Small intestine (tissue), 7 donors: ENCODE results near the gene ADAM15. TPM values are rescaled to one million over a fixed set of nuclear protein-coding genes. Genes with fewer than 3 reads are reported as not detected.
A peak's percentile ranks its signal among the peaks of the same experiment; 100 is the strongest.

Experiments used
- DNase-seq, 2 donors: peaks; one replicate each; pipeline versions ENCODE4 v3.0.0 to v3.0.0-alpha.2; 2013
- FAIRE-seq: peaks from 2 replicates; lab custom pipeline; 2012; peaks lifted over from hg19 to GRCh38; lab: Jason Lieb, UNC
- H3K27ac ChIP-seq, 3 donors: one replicate each; pipeline ENCODE4 v1.5.1; 2013; ENCODE audit warnings: low read length in 2 of 3, mild to moderate bottlenecking in 2 of 3, control low read depth in 1 of 3, inconsistent platforms in 1 of 3, low read depth in 1 of 3, moderate library complexity in 1 of 3
- H3K27me3 ChIP-seq, 3 donors: one replicate each; pipeline ENCODE4 v1.6.1; 2013; ENCODE audit warnings: low read length in 3 of 3, inconsistent platforms in 1 of 3; ENCODE audit not compliant: control insufficient read depth in 3 of 3, insufficient read depth in 3 of 3
- H3K36me3 ChIP-seq, 3 donors: one replicate each; pipeline ENCODE4 v1.6.1; 2013; ENCODE audit warnings: low read length in 3 of 3, inconsistent platforms in 1 of 3, low read depth in 1 of 3, mild to moderate bottlenecking in 1 of 3, moderate library complexity in 1 of 3; ENCODE audit not compliant: control insufficient read depth in 3 of 3, insufficient read depth in 2 of 3
- H3K4me1 ChIP-seq, 3 donors: one replicate each; pipeline ENCODE4 v1.6.1; 2013; ENCODE audit warnings: low read length in 2 of 3, inconsistent platforms in 1 of 3, low read depth in 1 of 3, mild to moderate bottlenecking in 1 of 3, moderate library complexity in 1 of 3; ENCODE audit not compliant: control insufficient read depth in 3 of 3, insufficient read depth in 2 of 3
- H3K4me3 ChIP-seq, 3 donors: one replicate each; pipeline ENCODE4 v1.5.1; 2013; ENCODE audit warnings: low read length in 3 of 3, control low read depth in 1 of 3, inconsistent platforms in 1 of 3, low read depth in 1 of 3, mild to moderate bottlenecking in 1 of 3, moderate library complexity in 1 of 3
- H3K9me3 ChIP-seq, 2 donors: one replicate each; pipeline ENCODE4 v1.6.1; 2013; ENCODE audit warnings: low read depth in 1 of 2, low read length in 1 of 2; ENCODE audit not compliant: control insufficient read depth in 2 of 2, insufficient read depth in 1 of 2
- WGBS, 3 donors: extraction: QIAGEN DNeasy Blood & Tissue Kit; methylation state at CpG; one replicate each; pipeline ENCODE4 v1.1.7; 2013; 5-methylcytosine and 5-hydroxymethylcytosine counted together
- polyA plus RNA-seq, 4 donors: library from polyadenylated mRNA; stranded (reverse) in 3 of 4; unstranded in 1 of 4; fragments of 200-250 nt in 3 of 4; fragments of 120-200 nt in 1 of 4; gene quantifications; one replicate each; pipeline versions ENCODE4 v1.2.1 to v1.2.3, GENCODE V29; 2013
- donor health status: healthy with polysubstance abuse.
- donor health status: control.
- donor health status: control.
- donor health status: Bipolar disorder and iron deficiency.
- donor health status: healthy.

The ADAM15 gene
- polyA plus RNA-seq, 4 donors, result 24.9 to 206 (median 147) TPM

GRCh38 chr1:155093911-155094621, 43.0 kb downstream of the ADAM15 start:
- DNase-seq, result peak; percentile 60 to 68
- Histone ChIP-seq H3K27me3 (no peaks in the 10 kb centered on the region), H3K4me3 (no peak overlapping the region), H3K4me1 (peaks cover 0 to 14% (median 0%) of the 10 kb centered on the region in 3 donors), H3K9me3 (no peaks in the 10 kb centered on the region), H3K27ac (peak overlapping the region in 1 of 3 donors; percentile 47), H3K36me3 (no peaks in the 10 kb centered on the region)
- FAIRE-seq, result no peak
- 16 to 24% (median 18%) methylated on average over 13 of the region's 13 CpGs for WGBS, 3 donors

GRCh38 chr1:155094622-155094948, 43.5 kb downstream of the ADAM15 start:
- Histone ChIP-seq H3K9me3 (no peaks in the 10 kb centered on the region), H3K27ac (no peak overlapping the region)

DNA sequence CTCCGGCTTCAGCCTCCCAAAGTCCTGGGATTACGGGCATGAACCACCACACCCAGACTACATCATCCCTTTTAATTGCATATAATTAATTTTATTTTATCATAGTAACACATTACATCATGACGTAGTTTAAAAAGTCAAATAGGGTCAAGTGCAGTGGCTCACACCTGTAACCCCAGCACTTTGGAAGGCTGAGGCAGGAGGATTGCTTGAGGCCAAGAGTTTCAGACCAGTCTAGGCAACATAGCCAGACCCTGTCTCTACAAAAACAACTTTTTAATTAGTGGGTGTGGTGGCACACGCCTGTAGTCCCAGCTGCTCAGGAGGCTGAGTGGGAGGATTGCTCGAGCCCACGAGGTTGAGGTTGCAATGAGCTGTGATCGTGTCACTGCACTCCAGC, 48.2 kb downstream of the ADAM15 start:
- DNase-seq, result peak in 1 of 2 donors; percentile 79
- Histone ChIP-seq H3K27ac (no peak overlapping the region), H3K9me3 (no peaks in the 10 kb centered on the region), H3K4me3 (no peak overlapping the region), H3K4me1 (peaks cover 0 to 12% (median 0%) of the 10 kb centered on the region in 3 donors), H3K27me3 (no peaks in the 10 kb centered on the region), H3K36me3 (no peaks in the 10 kb centered on the region)
- WGBS, 3 donors, result 22 to 60% (median 35%) methylated on average over 7 of the region's 7 CpGs
- no peak for FAIRE-seq

More at GRCh38 chr1:155094622-155094948, 43.5 kb downstream of the ADAM15 start:
- no peak for FAIRE-seq
- WGBS, 3 donors, result 60 to 80% (median 68%) methylated on average over 2 of the region's 2 CpGs
- Histone ChIP-seq H3K4me1 (peaks cover 0 to 14% (median 0%) of the 10 kb centered on the region in 3 donors), H3K36me3 (no peaks in the 10 kb centered on the region), H3K4me3 (no peak overlapping the region), H3K27me3 (no peaks in the 10 kb centered on the region)
- DNase-seq, result no peak

- H3K27ac ChIP-seq, result no peak overlapping the region
- no peaks in the 10 kb centered on the region for H3K27me3 ChIP-seq
- 76 to 86% (median 83%) methylated on average over 9 of the region's 9 CpGs for WGBS, 3 donors
- H3K36me3 ChIP-seq, result no peaks in the 10 kb centered on the region
- no peaks in the 10 kb centered on the region for H3K9me3 ChIP-seq
- DNase-seq (no peak), FAIRE-seq (no peak)
- peaks cover 3 to 39% (median 6%) of the 10 kb centered on the region in 3 donors for H3K4me1 ChIP-seq
- H3K4me3 ChIP-seq, result no peak overlapping the region
Measured at GRCh38 chr1:155103325-155103724, 52.2 kb downstream of the ADAM15 start.

GRCh38 chr1:155104605-155105534, 53.8 kb downstream of the ADAM15 start:
- 40 to 72% (median 49%) methylated on average over 7 of the region's 7 CpGs for WGBS, 3 donors
- no peak for FAIRE-seq
- peak; percentile 44 to 73 for DNase-seq
- no peak overlapping the region for H3K4me3 ChIP-seq
- H3K27ac ChIP-seq, result peak overlapping the region; percentile 58 to 71 (median 66)
- peaks cover 3 to 42% (median 7%) of the 10 kb centered on the region in 3 donors for H3K4me1 ChIP-seq
- H3K36me3 ChIP-seq, result no peaks in the 10 kb centered on the region
- H3K27me3 ChIP-seq, result no peaks in the 10 kb centered on the region
- no peaks in the 10 kb centered on the region for H3K9me3 ChIP-seq

- DNase-seq, result peak; percentile 45 to 73
- peak overlapping the region; percentile 66 to 71 (median 68) for H3K27ac ChIP-seq
Measured at GRCh38 chr1:155105604-155106011, 54.5 kb downstream of the ADAM15 start.

GRCh38 chr1:155106862-155107261, 55.7 kb downstream of the ADAM15 start:
- peak in 1 of 2 donors; percentile 25 for DNase-seq
- H3K36me3 ChIP-seq, result no peaks in the 10 kb centered on the region
- no peaks in the 10 kb centered on the region for H3K27me3 ChIP-seq
- peak overlapping the region; percentile 28 to 96 (median 69) for H3K27ac ChIP-seq
- WGBS, 3 donors, result 61 to 68% (median 66%) methylated on average over 6 of the region's 6 CpGs
- peaks cover 3 to 41% (median 7%) of the 10 kb centered on the region in 3 donors for H3K4me1 ChIP-seq
- H3K4me3 ChIP-seq, result no peak overlapping the region
- FAIRE-seq, result no peak
- no peaks in the 10 kb centered on the region for H3K9me3 ChIP-seq

More at GRCh38 chr1:155105604-155106011, 54.5 kb downstream of the ADAM15 start:
- Histone ChIP-seq H3K36me3 (no peaks in the 10 kb centered on the region), H3K9me3 (no peaks in the 10 kb centered on the region), H3K27me3 (no peaks in the 10 kb centered on the region), H3K4me3 (no peak overlapping the region), H3K4me1 (peaks cover 3 to 42% (median 7%) of the 10 kb centered on the region in 3 donors)
- WGBS, 3 donors, result 18 to 51% (median 37%) methylated on average over 7 of the region's 7 CpGs
- no peak for FAIRE-seq
